ENCODE measurements around the gene SMPX. TPM values are rescaled to one million over a fixed set of nuclear protein-coding genes. Genes with fewer than 3 reads are reported as not detected.

The SMPX gene
- total and polyA plus RNA-seq, 2 donors (not counting 1 experiment from before 2014, with no cell fraction given) = not detected

GRCh38 chrX:21738210-21738949, 19.5 kb downstream of the SMPX start:
- no peak overlapping the region for H3K27ac ChIP-seq (ENCODE audit: insufficient read depth, low read length)
- DNase-seq (ENCODE audit: low read depth in 2 of 2) = peak in 1 of 2 donors; percentile 31
- no peak overlapping the region for H2AFZ ChIP-seq (ENCODE audit: low read length)
- no peaks in the 10 kb centered on the region for H3K27me3 ChIP-seq (ENCODE audit: control insufficient read depth, insufficient read depth, low read length)
- TF ChIP-seq EZH2 (IDR thresholded peaks at IDR 0.05; ENCODE audit: low read length, missing control alignments) (no peak), CTCF (conservative IDR thresholded peaks at IDR 0.05 in 1 of 2, IDR thresholded peaks at IDR 0.05 in 1 of 2; ENCODE audit: low read depth in 1 of 2, low read length in 2 of 2) (no peak)
- H3K4me3 ChIP-seq (replicated peaks in 1 of 4; ENCODE audit: control extremely low read depth in 1 of 4, insufficient read depth in 1 of 4, low read depth in 3 of 4, low read length in 4 of 4) = no peak overlapping the region
- H3K79me2 ChIP-seq (ENCODE audit: control insufficient read depth, insufficient read depth, low read length) = no peaks in the 10 kb centered on the region
- H3K36me3 ChIP-seq (ENCODE audit: control insufficient read depth, insufficient read depth, low read length) = no peaks in the 10 kb centered on the region
- no peaks in the 10 kb centered on the region for H4K20me1 ChIP-seq (ENCODE audit: control insufficient read depth, extremely low read depth, insufficient read depth, low read length)
- H3K4me2 ChIP-seq (ENCODE audit: extremely low read depth, insufficient read depth, low read length) = no peak overlapping the region
- H3K9me3 ChIP-seq (ENCODE audit: control insufficient read depth, insufficient read depth, low read depth, low read length) = no peaks in the 10 kb centered on the region
- no peak overlapping the region for H3K9ac ChIP-seq (ENCODE audit: insufficient read depth, low read length)
- H3K4me1 ChIP-seq (ENCODE audit: control insufficient read depth, extremely low read depth, insufficient read depth, low read length) = no peaks in the 10 kb centered on the region

- Histone ChIP-seq H3K4me2 (ENCODE audit: extremely low read depth, insufficient read depth, low read length) (no peak overlapping the region), H3K4me3 (replicated peaks in 1 of 4; ENCODE audit: control extremely low read depth in 1 of 4, insufficient read depth in 1 of 4, low read depth in 3 of 4, low read length in 4 of 4) (no peak overlapping the region), H3K27ac (ENCODE audit: insufficient read depth, low read length) (no peak overlapping the region)
Observed at GRCh38 chrX:21735768-21736127, 22.2 kb downstream of the SMPX start.

More at GRCh38 chrX:21735768-21736127, 22.2 kb downstream of the SMPX start:
- H3K4me1 ChIP-seq (ENCODE audit: control insufficient read depth, extremely low read depth, insufficient read depth, low read length) = no peaks in the 10 kb centered on the region
- H3K79me2 ChIP-seq (ENCODE audit: control insufficient read depth, insufficient read depth, low read length) = no peaks in the 10 kb centered on the region
- no peaks in the 10 kb centered on the region for H4K20me1 ChIP-seq (ENCODE audit: control insufficient read depth, extremely low read depth, insufficient read depth, low read length)
- DNase-seq (ENCODE audit: low read depth in 2 of 2) = peak in 1 of 2 donors; percentile 68
- no peaks in the 10 kb centered on the region for H3K9me3 ChIP-seq (ENCODE audit: control insufficient read depth, insufficient read depth, low read depth, low read length)
- no peaks in the 10 kb centered on the region for H3K27me3 ChIP-seq (ENCODE audit: control insufficient read depth, insufficient read depth, low read length)
- no peak overlapping the region for H3K9ac ChIP-seq (ENCODE audit: insufficient read depth, low read length)
- no peak overlapping the region for H2AFZ ChIP-seq (ENCODE audit: low read length)
- H3K36me3 ChIP-seq (ENCODE audit: control insufficient read depth, insufficient read depth, low read length) = no peaks in the 10 kb centered on the region
- TF ChIP-seq EZH2 (IDR thresholded peaks at IDR 0.05; ENCODE audit: low read length, missing control alignments) (no peak), CTCF (conservative IDR thresholded peaks at IDR 0.05 in 1 of 2, IDR thresholded peaks at IDR 0.05 in 1 of 2; ENCODE audit: low read depth in 1 of 2, low read length in 2 of 2) (no peak)

All from fibroblast of lung (primary cell).